HG02763 (cell line): ENCODE data around the gene DLG1.
"Not testable (repeated sequence)": the region's sequence is repeated elsewhere in the genome, so short reads cannot be mapped to it uniquely, and the experiment has no call there.

ENCODE experiments used
- ATAC-seq: cut with Tn5 transposase; IDR thresholded peaks from one replicate; pipeline ENCODE4 v1.9.1; 2021; ENCODE audit warnings: mild to moderate bottlenecking, moderate library complexity; ENCODE audit not compliant: unreplicated experiment

DLG1 gene

DNA sequence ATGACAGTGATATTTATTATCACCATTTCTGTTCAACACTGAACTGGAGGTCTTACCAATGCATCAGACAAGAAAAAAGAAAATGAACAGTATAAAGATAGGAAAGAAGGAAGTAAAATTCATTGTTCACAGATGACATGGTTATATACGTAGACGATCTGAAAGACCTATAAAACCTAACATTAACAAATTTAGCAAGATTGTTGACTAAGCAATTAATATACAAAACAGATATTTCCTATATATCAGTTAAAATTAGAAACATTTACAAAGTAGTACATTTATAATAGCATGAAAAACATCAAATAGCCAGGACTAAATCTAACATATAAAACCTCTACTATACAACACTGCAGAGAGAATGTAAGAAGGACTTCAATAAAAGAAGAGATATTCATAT is 176.0 kb downstream of the DLG1 start:
- ATAC-seq = no peak

DNA sequence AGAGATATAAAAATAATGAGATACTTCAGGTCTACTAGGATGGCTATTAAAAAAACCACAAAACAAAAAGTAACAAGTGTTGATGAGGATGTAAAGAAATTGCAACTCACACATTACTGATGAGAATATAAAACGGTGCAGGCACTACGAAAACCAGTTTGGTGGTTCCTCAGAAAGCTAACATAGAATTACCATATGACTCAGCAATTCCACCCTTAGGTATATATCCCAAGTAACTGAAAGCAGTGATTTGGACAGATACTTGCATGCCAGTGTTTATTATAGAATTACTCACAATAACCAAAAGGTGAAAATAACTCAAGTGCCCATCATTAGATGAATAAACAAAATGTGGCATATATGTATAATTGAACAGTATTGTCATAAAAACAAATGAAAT is 181.3 kb downstream of the DLG1 start:
- ATAC-seq = no peak

- no peak for ATAC-seq
Observed at GRCh38 chr3:197114007-197114406, 184.4 kb downstream of the DLG1 start.

GRCh38 chr3:197111685-197112084 is 186.7 kb downstream of the DLG1 start:
- ATAC-seq = no peak

DNA sequence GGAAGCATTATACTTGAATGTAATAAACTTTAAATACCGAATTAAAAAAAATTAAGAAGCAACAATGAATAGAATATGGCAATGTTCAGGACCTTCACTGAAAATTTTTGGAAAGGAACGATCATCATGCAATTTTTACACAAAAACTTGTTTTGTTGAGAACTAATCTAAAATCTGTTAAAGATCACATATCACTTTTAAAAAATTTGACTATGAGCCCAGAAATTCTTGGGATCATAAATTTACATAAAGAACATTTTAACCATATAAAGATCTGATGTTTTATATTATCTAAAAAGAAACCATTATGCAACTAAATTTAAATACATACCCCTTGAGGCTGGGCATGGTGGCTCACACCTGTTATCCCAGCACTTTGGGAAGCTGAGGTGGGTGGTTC is 192.6 kb downstream of the DLG1 start:
- ATAC-seq = no peak

DNA sequence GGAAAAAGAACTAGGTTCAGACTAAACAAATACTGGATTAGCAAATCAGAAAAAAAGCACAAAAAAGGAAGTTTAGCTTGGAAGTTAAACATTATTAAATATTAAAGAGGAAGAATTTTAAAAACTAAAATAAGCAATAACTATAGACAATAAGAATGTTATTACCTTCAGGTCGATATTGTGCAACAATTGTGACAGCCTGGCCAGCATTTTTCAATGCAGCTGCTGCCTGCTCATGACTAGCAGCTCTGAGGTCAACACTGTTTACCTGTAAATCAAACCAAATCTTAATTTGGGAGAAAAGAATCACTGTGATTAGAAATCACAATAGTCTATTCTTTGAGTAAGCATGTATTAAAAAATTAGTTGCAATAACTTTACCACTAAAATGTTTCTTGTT is 193.7 kb downstream of the DLG1 start:
- no peak for ATAC-seq

- ATAC-seq = no peak
Observed at GRCh38 chr3:197103766-197104165, 194.6 kb downstream of the DLG1 start.

DNA sequence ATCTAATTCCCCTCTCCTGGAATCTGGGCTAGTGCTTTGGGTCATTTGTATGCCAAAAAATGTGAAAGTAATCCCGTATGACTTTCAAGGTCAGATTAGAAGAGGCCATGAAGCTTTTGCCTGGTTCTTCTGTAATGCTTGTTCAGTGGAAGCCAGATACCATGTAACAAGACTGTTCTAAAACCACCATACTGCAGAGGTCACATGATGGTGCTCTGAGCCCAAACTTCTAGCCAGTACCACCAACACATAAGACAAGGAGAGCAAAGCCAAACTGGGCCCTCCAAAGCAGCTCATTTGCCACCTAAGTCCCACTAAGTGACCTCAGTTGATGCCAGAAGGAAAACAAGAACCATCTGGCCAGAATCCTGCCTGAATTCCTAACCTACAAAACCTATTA is 204.5 kb downstream of the DLG1 start:
- no peak for ATAC-seq

GRCh38 chr3:197088370-197088769 is 210.0 kb downstream of the DLG1 start:
- ATAC-seq = no peak

- no peak for ATAC-seq
Observed at GRCh38 chr3:197085137-197085536, 213.3 kb downstream of the DLG1 start.

DNA sequence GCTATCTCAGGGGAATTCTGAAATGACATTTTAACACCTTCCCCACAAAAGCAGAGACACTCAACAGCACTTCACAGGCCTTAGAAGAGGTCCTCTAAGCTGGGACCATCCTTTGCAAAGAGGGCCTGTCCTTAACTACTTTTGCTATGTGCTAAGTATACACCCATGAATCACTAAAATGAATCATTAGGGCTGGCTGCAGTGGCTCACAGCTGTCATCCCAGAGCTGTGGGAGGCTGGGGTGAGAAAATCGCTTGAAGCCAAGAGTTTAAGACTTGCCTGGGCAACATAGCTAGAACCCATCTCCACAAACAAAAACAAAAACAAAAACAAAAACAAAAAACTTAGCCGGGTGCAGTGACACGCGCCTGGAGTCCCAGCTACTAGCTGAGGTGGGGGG is 214.9 kb downstream of the DLG1 start:
- ATAC-seq = no peak

DNA sequence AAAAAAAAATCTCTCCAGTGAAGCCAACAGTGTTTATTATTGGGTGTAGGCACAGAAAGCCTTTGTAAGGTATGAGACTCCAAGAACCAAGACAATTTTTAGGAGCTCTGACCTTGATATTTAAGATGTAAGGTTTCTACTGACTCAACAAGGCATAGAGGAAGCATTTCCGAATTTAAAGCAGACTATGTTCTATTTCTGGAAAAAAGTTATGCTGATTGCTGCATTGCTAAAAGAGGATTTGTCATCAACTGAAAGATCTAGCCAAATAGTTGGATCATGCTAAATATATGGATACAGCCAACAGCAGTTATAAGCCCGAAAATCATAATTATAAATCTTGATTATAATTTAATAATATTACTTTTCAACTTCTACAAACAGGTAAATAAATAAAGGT is 215.5 kb downstream of the DLG1 start:
- ATAC-seq = no peak

- ATAC-seq = no peak
Observed at GRCh38 chr3:197080344-197080743, 218.1 kb downstream of the DLG1 start.

- ATAC-seq = no peak
Observed at GRCh38 chr3:197076415-197076814, 222.0 kb downstream of the DLG1 start.

DNA sequence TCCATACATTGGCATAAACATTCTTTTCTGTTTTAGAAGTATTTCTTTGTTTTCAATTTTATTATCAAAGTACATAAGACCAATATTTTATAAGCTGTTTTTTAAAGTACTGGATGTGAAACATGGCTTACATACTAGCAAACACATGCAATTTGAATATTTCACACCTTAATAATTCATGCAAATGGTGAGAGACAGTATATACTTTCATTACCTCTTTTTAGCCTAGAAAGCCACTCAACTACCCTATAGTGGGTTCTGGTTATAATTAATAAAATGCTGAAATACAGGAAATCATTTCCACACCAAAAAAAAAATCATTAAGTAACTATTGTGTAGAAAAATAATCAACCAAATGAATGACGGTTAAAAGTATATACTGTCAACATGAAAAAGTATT is 230.3 kb downstream of the DLG1 start:
- no peak for ATAC-seq

- ATAC-seq = no peak
Observed at GRCh38 chr3:197064771-197065170, 233.6 kb downstream of the DLG1 start.

DNA sequence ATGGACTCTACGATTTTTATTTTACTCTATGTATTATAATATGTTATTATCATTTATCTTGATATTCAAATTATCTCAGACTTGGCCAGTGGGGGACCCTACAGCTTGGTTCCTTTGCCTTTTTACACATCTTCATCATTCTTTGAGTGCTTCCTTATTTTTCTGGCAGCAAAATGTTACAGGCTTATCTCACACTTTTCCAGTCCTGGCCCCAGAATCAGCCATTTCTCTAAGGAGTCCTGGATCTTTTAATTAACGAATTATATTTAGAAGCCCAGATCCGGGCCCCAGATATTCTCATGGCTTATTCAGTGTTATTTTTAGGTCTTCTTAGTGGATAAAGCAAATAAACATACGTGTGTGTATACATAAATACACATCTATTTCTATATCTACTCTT is 236.0 kb downstream of the DLG1 start:
- ATAC-seq = no peak

DNA sequence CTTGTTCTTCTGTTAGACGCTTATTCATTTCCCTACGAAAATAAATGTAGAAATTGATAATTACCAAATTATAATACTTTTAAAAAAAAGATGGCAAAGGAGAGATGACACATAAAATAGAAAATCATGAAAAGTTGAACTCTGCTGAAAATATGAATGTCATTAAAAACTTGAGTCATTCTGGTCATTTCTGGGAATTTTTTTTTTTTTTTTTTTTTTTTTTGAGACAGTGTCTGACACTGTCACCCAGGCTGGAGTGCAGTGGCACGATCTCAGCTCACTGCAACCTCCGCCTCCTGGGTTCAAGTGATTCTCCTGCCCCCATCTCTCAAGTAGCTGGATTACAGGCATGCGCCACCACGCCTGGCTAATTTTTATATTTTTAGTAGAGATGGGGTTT is 246.8 kb downstream of the DLG1 start:
- not testable (repeated sequence) for ATAC-seq

GRCh38 chr3:197050511-197050910 is 247.9 kb downstream of the DLG1 start:
- ATAC-seq = no peak

GRCh38 chr3:197042539-197042938 is 255.9 kb downstream of the DLG1 start:
- ATAC-seq = no peak

DNA sequence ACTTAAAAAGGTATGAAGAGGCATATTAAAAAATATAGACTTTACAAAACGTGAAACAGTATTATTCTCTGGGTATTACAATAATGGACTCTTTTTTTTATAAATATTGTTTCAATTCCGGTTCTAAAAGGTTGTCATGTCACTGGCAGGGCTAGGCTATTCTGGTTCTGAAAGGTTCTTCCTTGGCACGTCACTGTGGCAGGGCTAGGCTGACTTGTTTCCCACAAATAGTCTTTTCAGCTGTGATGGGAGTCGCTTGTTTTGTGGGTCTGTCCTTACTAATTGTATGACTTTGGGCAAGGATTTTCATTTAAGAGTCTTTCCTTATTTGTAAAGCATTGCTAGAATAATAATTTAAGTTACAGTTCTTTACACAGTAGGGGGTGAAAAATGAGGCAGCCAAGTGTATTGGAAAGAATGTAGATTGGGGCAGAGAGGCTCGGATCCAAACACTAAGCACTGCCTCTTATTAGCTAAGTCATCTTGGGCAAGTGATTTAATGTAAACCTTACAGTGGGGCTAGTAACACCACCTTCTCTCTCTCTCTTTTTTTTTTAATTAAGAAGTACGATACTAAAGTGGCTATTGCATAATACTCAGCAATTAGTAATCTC is 256.4 kb downstream of the DLG1 start:
- ATAC-seq = no peak

DNA sequence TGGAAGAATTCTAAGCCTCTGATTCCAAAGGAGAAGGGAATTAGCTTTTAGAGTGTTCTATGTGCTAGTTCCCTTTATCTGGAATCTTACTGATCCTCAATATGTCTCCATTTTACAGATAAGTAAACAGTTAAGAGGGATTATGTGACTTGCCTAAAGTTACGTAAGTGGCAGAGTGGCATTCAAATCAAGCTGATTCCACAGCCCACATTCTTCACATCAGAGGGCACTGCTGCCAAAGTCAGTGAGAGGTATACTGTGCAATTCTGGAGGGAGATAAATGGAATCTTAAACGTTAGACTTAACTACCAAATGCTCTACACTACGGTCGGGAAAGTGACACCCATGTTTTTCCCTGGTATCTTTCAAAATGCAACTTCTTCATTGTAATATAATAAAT is 257.8 kb downstream of the DLG1 start:
- no peak for ATAC-seq

DNA sequence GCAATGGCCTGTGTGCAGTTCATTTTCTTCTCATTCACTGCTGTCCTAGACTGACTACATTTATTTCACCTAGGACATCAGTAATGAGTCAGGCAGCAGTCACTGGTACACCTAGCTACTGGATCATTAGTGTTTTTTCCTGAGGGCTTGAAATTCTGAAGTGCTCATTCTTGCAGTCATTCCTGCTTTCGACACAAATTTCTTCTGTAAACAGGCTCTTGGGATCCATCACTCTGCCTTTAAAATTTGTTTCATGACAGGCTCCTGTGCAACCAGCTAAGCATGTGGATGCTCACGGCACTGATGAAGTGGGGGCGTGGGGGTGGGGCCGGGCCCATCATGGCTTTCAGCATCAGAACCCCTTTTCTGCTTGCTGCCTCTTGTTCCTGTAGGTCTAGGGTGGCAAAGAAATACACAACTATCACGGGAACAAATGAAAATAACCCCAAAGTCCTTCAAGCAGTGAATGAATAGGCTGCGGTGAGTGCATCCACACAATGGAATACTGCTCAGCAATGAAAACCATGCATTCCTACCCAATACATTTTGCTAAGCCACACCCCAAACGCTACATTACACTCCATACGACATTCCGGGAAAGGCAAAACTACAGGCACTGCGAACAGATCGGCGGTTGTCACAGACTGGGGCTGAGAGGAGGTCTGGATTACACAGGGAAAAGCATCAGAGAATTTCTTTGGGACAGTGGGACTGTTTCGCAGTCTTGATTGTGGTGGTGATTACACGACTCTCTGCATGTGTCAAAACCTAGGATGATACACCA is 259.5 kb downstream of the DLG1 start:
- no peak for ATAC-seq
